Measurements from ENCODE around the gene ATXN1. TPM values are rescaled to one million over a fixed set of nuclear protein-coding genes. Genes with fewer than 3 reads are reported as not detected.

ATXN1 gene
- total and polyA plus RNA-seq, 2 of the 8 experiments (the other 6 are each of a cell fraction or from before 2014, with no cell fraction given), result 1.6 to 4.0 TPM

GRCh38 chr6:16783509-16783908 is 22.2 kb upstream of the ATXN1 start:
- H3K4me3 ChIP-seq (ENCODE audit: extremely low read depth in 1 of 4, insufficient read depth in 2 of 4, low read depth in 3 of 4, low read length in 4 of 4), result no peak overlapping the region
- CTCF ChIA-PET (ENCODE audit: partially characterized antibody), result interaction anchor here (0.5 to 2.8 kb wide), 5 partner anchors 8 to 231 kb away, joined by 3 to 9 read pairs (median 4); no protein-coding TSS in a partner anchor
- no peak overlapping the region for H3K9ac ChIP-seq (replicated peaks in 1 of 4; ENCODE audit: extremely low read depth in 1 of 4, low read depth in 3 of 4, low read length in 3 of 4)
- H3K79me2 ChIP-seq (ENCODE audit: control insufficient read depth in 1 of 2, insufficient read depth in 2 of 2, low read length in 2 of 2), result no peaks in the 10 kb centered on the region
- no peaks in the 10 kb centered on the region for H3K79me1 ChIP-seq (ENCODE audit: low read depth, low read length)
- H3K9me3 ChIP-seq (ENCODE audit: insufficient read depth in 2 of 2, low read depth in 1 of 2, low read length in 1 of 2), result 0 out of 4 replicates have a peak, but pooled peaks cover 0 to 7% of the 10 kb centered on the region in 2 experiments
- no peak overlapping the region for H3K18ac ChIP-seq (ENCODE audit: extremely low read depth, low read length)
- TF ChIP-seq EP300 (IDR thresholded peaks at IDR 0.05; ENCODE audit: borderline replicate concordance in 1 of 2, low read depth in 2 of 2, low read length in 2 of 2), result no peak
- no peak for TF ChIP-seq CREB1 (IDR thresholded peaks at IDR 0.05)
- no peak for TF ChIP-seq EZH2 (IDR thresholded peaks at IDR 0.05; ENCODE audit: low read depth, low read length, severe bottlenecking)
- no peak overlapping the region for H2AK5ac ChIP-seq (ENCODE audit: low read depth, low read length)
- no peak overlapping the region for H2BK15ac ChIP-seq (ENCODE audit: low read length)
- no peak overlapping the region for H4K91ac ChIP-seq (replicated peaks; ENCODE audit: insufficient read length, low read length)
- no peak overlapping the region for H2BK5ac ChIP-seq (ENCODE audit: low read depth, low read length)
- H2BK120ac ChIP-seq (replicated peaks; ENCODE audit: low read depth, low read length), result no peak overlapping the region
- FAIRE-seq (no peak), DNase-seq (ENCODE audit: low read depth in 1 of 2, low spot score in 2 of 2) (no peak)
- no peak overlapping the region for H3K27ac ChIP-seq (ENCODE audit: low read depth, low read length)
- H3K27me3 ChIP-seq (replicated peaks in 1 of 4; ENCODE audit: control insufficient read depth in 3 of 4, extremely low read depth in 1 of 4, insufficient read depth in 3 of 4, low read length in 3 of 4), result no peaks in the 10 kb centered on the region
- no peak overlapping the region for H4K5ac ChIP-seq (ENCODE audit: insufficient read length, low read depth, low read length)
- no peak overlapping the region for H3K23ac ChIP-seq (ENCODE audit: insufficient read length)
- H2BK12ac ChIP-seq (ENCODE audit: low read depth, low read length), result no peak overlapping the region
- H3K14ac ChIP-seq (ENCODE audit: insufficient read length), result no peak overlapping the region
- no peak overlapping the region for H3K4me2 ChIP-seq (ENCODE audit: insufficient read depth in 1 of 2, low read depth in 2 of 2, low read length in 2 of 2)
- POLR2A ChIA-PET (ENCODE audit: partially characterized antibody), result no interaction called here
- H4K8ac ChIP-seq (ENCODE audit: extremely low read depth, insufficient read depth, low read length), result no peak overlapping the region
- no peak overlapping the region for H3K56ac ChIP-seq (replicated peaks; ENCODE audit: insufficient read length, low read depth, low read length)
- no peaks in the 10 kb centered on the region for H4K20me1 ChIP-seq (replicated peaks in 1 of 2; ENCODE audit: control insufficient read depth in 1 of 2, insufficient read depth in 2 of 2, low read length in 2 of 2)
- no peak overlapping the region for H3K4ac ChIP-seq (replicated peaks; ENCODE audit: insufficient read length, low read depth, low read length)
- no peaks in the 10 kb centered on the region; the same call in 1 of the 2 replicates for H3K23me2 ChIP-seq (ENCODE audit: low read depth, low read length)
- no peak overlapping the region for H2AFZ ChIP-seq (ENCODE audit: low read length)
- H3K4me1 ChIP-seq (replicated peaks in 1 of 4; ENCODE audit: control insufficient read depth in 3 of 4, insufficient read depth in 4 of 4, low read length in 3 of 4), result no peaks in the 10 kb centered on the region; a peak in 1 of 7 replicates
- no peak overlapping the region for H2BK20ac ChIP-seq (ENCODE audit: low read length)
- WGBS, 2 experiments (ENCODE audit: extremely low coverage in 1 of 2, insufficient coverage in 1 of 2, insufficient read length in 1 of 2, insufficient replicate concordance in 2 of 2, low coverage in 1 of 2, low lambda C conversion rate in 2 of 2, missing lambda C conversion rate in 1 of 2), result 93% methylated on average over 4 of the region's 4 CpGs; no CpG with 5 or more reads in 1 of the 2 experiments
- H3K36me3 ChIP-seq (ENCODE audit: control insufficient read depth in 2 of 4, insufficient read depth in 4 of 4, low read length in 3 of 4), result no peaks in the 10 kb centered on the region
